Esophagus squamous epithelium (tissue), 5 donors: ENCODE data around the gene ADAMTS15. TPM values are rescaled to one million over a fixed set of nuclear protein-coding genes. Genes with fewer than 3 reads are reported as not detected.
A peak's percentile ranks its signal among the peaks of the same experiment; 100 is the strongest.

Source experiments
- DNase-seq: peaks from one replicate; lab custom pipeline; 2025; lab: John Stamatoyannopoulos, UW
- H3K27ac ChIP-seq, 4 donors: fragments of 200-600 bp; sonication (generic); one replicate each; pipeline ENCODE4 v1.5.1; 2016 to 2019; ENCODE audit warnings: mild to moderate bottlenecking in 1 of 4
- H3K27me3 ChIP-seq, 4 donors: fragments of 200-600 bp; sonication (generic); 1 replicate in 3 of 4; 2 replicates in 1 of 4; pipeline versions ENCODE4 v1.5.1 to v1.6.0; 2017 to 2021; ENCODE audit warnings: antibody characterized with exemption in 1 of 4
- H3K36me3 ChIP-seq, 3 donors: fragments of 200-600 bp; sonication (generic); one replicate each; pipeline ENCODE4 v1.5.1; 2016 to 2019
- H3K4me1 ChIP-seq, 3 donors: fragments of 200-600 bp; sonication (generic); one replicate each; pipeline ENCODE4 v1.5.1; 2017 to 2019
- H3K4me3 ChIP-seq, 4 donors: fragments of 200-600 bp; sonication (generic); 1 replicate in 3 of 4; 2 replicates in 1 of 4; pipeline ENCODE4 v1.5.1; 2016 to 2019; ENCODE audit warnings: mild to moderate bottlenecking in 2 of 4, moderate library complexity in 1 of 4
- H3K9me3 ChIP-seq, 3 donors: fragments of 200-600 bp; sonication (generic); one replicate each; pipeline ENCODE4 v1.5.1; 2016 to 2019
- CTCF ChIP-seq, 6 experiments: fragments of 450-650 bp in 4 of 6; fragments of 200-600 bp in 2 of 6; sonication (generic) in 2 of 6; IDR thresholded peaks; one replicate each; pipeline ENCODE4 v1.5.1; 2016 to 2019; ENCODE audit warnings: antibody characterized with exemption in 6 of 6, mild to moderate bottlenecking in 4 of 6, moderate library complexity in 4 of 6
- POLR2A ChIP-seq, 4 donors: fragments of 450-650 bp; IDR thresholded peaks; one replicate each; pipeline ENCODE4 v1.6.1; 2017; ENCODE audit warnings: antibody characterized with exemption in 4 of 4, mild to moderate bottlenecking in 4 of 4, moderate library complexity in 3 of 4
- WGBS, 2 donors: methylation state at CpG; one replicate each; pipeline ENCODE4 v1.1.5; 2018; 5-methylcytosine and 5-hydroxymethylcytosine counted together
- intact Hi-C: fragments of 100-400 bp; cut with DNase I; formaldehyde crosslinking; loops from one replicate; pipeline ENCODE4 v1.15.0; 2022
- total RNA-seq, 4 donors: library from RNA; depleted of rRNA; stranded (reverse); fragments of >200 nt; gene quantifications; one replicate each; pipeline ENCODE4 v1.1.0, GENCODE V29; 2016
- donor health status: DM: yes; HTN: yes; CAD: no.

ADAMTS15 gene
- total RNA-seq, 4 donors from 2014 or later = 0.11 to 5.7 (median 2.1) TPM

- Histone ChIP-seq H3K27me3 (peaks cover 0 to 45% (median 0%) of the 10 kb centered on the region in 4 donors), H3K36me3 (no peaks in the 10 kb centered on the region), H3K4me3 (peak overlapping the region; percentile 36 to 74 (median 55)), H3K9me3 (no peaks in the 10 kb centered on the region), H3K4me1 (peaks cover 11 to 39% (median 15%) of the 10 kb centered on the region in 3 donors), H3K27ac (peak overlapping the region; percentile 32 to 85 (median 70))
- DNase-seq = no peak
- TF ChIP-seq POLR2A (IDR thresholded peaks at IDR 0.05) (no peak), CTCF (IDR thresholded peaks at IDR 0.05) (no peak)
- WGBS, 2 donors = 50% methylated on average over 1 of the region's 11 CpGs; no CpG with 5 or more reads in 1 of the 2 donors
- intact Hi-C loops = loop anchor here (5.0 kb wide), 1 partner anchor 404 kb away; no protein-coding TSS in a partner anchor
These were observed 418 bp upstream of the ADAMTS15 start for GRCh38 chr11:130448039-130448415.

GRCh38 chr11:130449310-130449990 lies 1.0 kb downstream of the ADAMTS15 start:
- TF ChIP-seq POLR2A (IDR thresholded peaks at IDR 0.05) = no peak
- TF ChIP-seq CTCF (IDR thresholded peaks at IDR 0.05) = no peak
- DNase-seq = no peak
- intact Hi-C loops = loop anchor here (5.0 kb wide), 1 partner anchor 403 kb away; no protein-coding TSS in a partner anchor
- Histone ChIP-seq H3K4me3 (peak overlapping the region; percentile 36 to 74 (median 55)), H3K9me3 (no peaks in the 10 kb centered on the region), H3K27me3 (peaks cover 0 to 45% (median 0%) of the 10 kb centered on the region in 4 donors), H3K4me1 (peaks cover 11 to 46% (median 15%) of the 10 kb centered on the region in 3 donors), H3K27ac (peak overlapping the region; percentile 32 to 85 (median 70)), H3K36me3 (no peaks in the 10 kb centered on the region)
- 0 to 10% methylated on average over 3 to 10 of the region's 64 CpGs for WGBS, 2 donors

DNA sequence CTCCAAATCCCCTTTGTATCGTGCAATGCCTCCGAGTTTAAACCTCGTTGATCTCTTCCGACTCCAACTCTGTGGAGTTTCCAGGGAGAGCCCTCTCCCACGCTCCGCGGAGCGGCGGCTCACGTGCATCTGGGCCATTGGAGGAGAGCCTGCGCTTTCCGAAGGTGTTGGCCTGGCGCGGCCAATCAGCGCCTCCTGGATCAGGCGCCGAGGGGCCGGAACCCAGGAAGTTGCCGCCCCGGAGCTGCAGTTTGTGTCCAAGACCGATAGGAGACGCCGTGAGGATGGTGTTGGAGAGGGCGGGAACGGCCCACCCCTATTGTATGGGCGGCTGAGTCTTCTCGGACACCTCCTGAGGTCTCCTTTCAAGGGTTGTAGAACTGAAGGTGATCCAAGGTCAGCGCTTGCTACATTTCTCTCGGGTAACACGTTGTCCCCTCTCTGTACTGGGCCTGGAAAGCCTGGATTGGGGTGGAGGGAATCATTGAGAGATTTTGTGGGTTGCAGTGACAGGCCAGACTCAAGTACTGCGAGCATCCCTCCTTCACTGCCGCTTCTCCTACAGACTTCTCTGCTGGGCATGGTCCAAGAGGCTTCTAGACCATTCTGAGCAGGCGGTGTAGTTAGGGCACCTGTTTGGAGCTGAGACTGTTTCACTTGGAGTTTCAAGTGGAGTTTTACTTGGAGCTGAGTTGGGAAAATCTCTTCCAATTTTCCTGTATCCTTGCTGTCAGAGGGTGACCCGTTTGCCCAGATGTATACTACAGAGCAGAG lies 1.7 kb downstream of the ADAMTS15 start:
- intact Hi-C loops = loop anchor here (5.0 kb wide), 1 partner anchor 402 kb away; no protein-coding TSS in a partner anchor
- no peak for DNase-seq
- H3K36me3 ChIP-seq = no peaks in the 10 kb centered on the region
- TF ChIP-seq CTCF (IDR thresholded peaks at IDR 0.05) (peak in 3 of 6 experiments; percentile 24 to 34 (median 27)), POLR2A (IDR thresholded peaks at IDR 0.05) (peak in 2 of 4 donors; percentile 34 to 39)
- H3K27me3 ChIP-seq = peaks cover 0 to 45% (median 0%) of the 10 kb centered on the region in 4 donors
- peak overlapping the region; percentile 32 to 85 (median 70) for H3K27ac ChIP-seq
- H3K9me3 ChIP-seq = no peaks in the 10 kb centered on the region
- peaks cover 11 to 54% (median 15%) of the 10 kb centered on the region in 3 donors for H3K4me1 ChIP-seq
- peak overlapping the region; percentile 36 to 74 (median 55) for H3K4me3 ChIP-seq
- WGBS, 2 donors = 39 to 53% methylated on average over 14 to 17 of the region's 34 CpGs

DNA sequence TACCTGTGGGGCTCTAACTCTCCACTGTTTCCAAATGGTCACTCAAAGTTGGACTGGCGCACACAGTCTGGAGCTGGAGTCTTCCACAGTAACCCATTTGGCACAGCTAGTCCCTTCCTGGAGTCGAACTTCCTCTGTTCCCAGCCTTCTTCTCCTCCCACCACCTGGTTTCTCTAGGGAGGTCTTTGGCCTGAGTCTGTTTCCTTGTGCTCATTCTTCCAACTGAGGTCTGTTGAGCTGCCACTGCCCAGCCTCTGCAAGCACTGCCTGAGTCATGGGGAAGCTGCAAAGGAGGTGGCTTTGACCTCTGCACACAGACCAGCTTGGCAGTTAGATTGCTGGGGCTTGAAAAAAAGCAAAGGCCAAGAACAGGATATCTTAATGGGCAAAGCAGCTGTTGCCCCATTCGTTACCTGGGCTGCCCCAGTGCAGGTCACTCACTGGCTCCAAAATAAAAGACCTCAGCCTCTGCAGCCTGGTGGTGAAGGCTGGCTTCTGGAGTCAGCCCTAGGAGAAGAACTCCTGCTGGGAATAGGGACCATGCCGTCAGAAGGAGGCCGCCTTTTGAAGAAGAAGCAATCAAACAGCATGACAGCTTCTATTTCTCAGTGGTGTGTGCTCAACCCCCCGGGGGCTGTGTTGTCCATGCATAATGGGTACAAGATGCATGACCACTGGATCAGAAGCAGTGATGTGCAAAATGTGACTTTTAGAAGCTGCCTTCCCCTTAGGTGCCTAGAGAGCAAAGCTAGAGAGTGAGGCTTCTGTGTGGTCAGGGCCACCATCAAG lies 3.0 kb downstream of the ADAMTS15 start:
- H3K27ac ChIP-seq = peak overlapping the region in 3 of 4 donors; percentile 22 to 81 (median 56)

More for the DNA sequence above, 3.0 kb downstream of the ADAMTS15 start:
- DNase-seq = no peak
- TF ChIP-seq CTCF (IDR thresholded peaks at IDR 0.05) (no peak), POLR2A (IDR thresholded peaks at IDR 0.05) (no peak)
- WGBS, 2 donors = 67 to 78% methylated on average over 3 to 6 of the region's 6 CpGs
- Histone ChIP-seq H3K36me3 (no peaks in the 10 kb centered on the region), H3K9me3 (no peaks in the 10 kb centered on the region), H3K4me1 (peaks cover 15 to 66% (median 18%) of the 10 kb centered on the region in 3 donors), H3K27me3 (peaks cover 0 to 45% (median 0%) of the 10 kb centered on the region in 4 donors), H3K4me3 (peak overlapping the region in 2 of 4 donors; percentile 63 to 74)
- intact Hi-C loops = no loop called here
